Keratinocyte (primary cell): ENCODE measurements around the gene TRAM2. TPM values are rescaled to one million over a fixed set of nuclear protein-coding genes. Genes with fewer than 3 reads are reported as not detected.

Experiments
- DNase-seq: peaks from one replicate; pipeline ENCODE4 v3.0.0-alpha.2; 2011; ENCODE audit warnings: low read depth, missing footprints, low spot score
- FAIRE-seq: peaks from 2 replicates; lab custom pipeline; 2011; peaks lifted over from hg19 to GRCh38; lab: Jason Lieb, UNC
- H2AFZ ChIP-seq: 2 replicates; pipeline ENCODE4 v1.6.0; 2012; ENCODE audit warnings: low read length, control low read depth, inconsistent platforms; ENCODE audit not compliant: control insufficient read depth
- H3K27ac ChIP-seq: 2 replicates; pipeline ENCODE4 v1.5.1; 2011; ENCODE audit warnings: low read length; ENCODE audit not compliant: control insufficient read depth, insufficient read depth
- H3K27me3 ChIP-seq: 3 replicates; pipeline ENCODE4 v1.6.0; 2011; ENCODE audit warnings: low read length; ENCODE audit not compliant: control insufficient read depth, insufficient read depth; ENCODE audit errors: extremely low read depth
- H3K36me3 ChIP-seq, 2 experiments: 2 replicates in 1 of 2; 3 replicates in 1 of 2; pipeline ENCODE4 v1.5.1; 2011; ENCODE audit warnings: low read length in 2 of 2, mild to moderate bottlenecking in 1 of 2; ENCODE audit not compliant: control insufficient read depth in 2 of 2, insufficient read depth in 2 of 2; ENCODE audit errors: extremely low read depth in 1 of 2
- H3K4me1 ChIP-seq: 3 replicates; pipeline ENCODE4 v1.5.1; 2011; ENCODE audit warnings: low read length; ENCODE audit not compliant: control insufficient read depth, insufficient read depth; ENCODE audit errors: extremely low read depth
- H3K4me2 ChIP-seq: 3 replicates; pipeline ENCODE4 v1.6.0; 2011; ENCODE audit warnings: low read depth, low read length; ENCODE audit not compliant: control insufficient read depth, insufficient read depth; ENCODE audit errors: extremely low read depth
- H3K4me3 ChIP-seq, 3 experiments: fragments of 200-600 bp in 1 of 3; sonication (generic) in 1 of 3; 2 replicates in 2 of 3; 3 replicates in 1 of 3; pipeline ENCODE4 v1.5.1; 2011 to 2016; ENCODE audit warnings: low read length in 3 of 3, mild to moderate bottlenecking in 3 of 3, control low read depth in 2 of 3, inconsistent platforms in 1 of 3, low read depth in 1 of 3, mixed read lengths in 1 of 3, mixed run types in 1 of 3, moderate library complexity in 1 of 3; ENCODE audit not compliant: control insufficient read depth in 2 of 3, insufficient read depth in 2 of 3; ENCODE audit errors: extremely low read depth in 1 of 3
- H3K79me2 ChIP-seq: 2 replicates; pipeline ENCODE4 v1.6.0; 2012; ENCODE audit warnings: low read length; ENCODE audit not compliant: control insufficient read depth, insufficient read depth
- H3K9ac ChIP-seq: 3 replicates; pipeline ENCODE4 v1.6.0; 2011; ENCODE audit warnings: low read length; ENCODE audit not compliant: control insufficient read depth, insufficient read depth; ENCODE audit errors: extremely low read depth
- H3K9me1 ChIP-seq: 3 replicates; pipeline ENCODE4 v1.6.0; 2011; ENCODE audit warnings: low read length; ENCODE audit not compliant: control insufficient read depth, insufficient read depth; ENCODE audit errors: extremely low read depth
- H3K9me3 ChIP-seq: 2 replicates; pipeline ENCODE4 v1.5.1; 2012; ENCODE audit warnings: low read depth, low read length; ENCODE audit not compliant: control insufficient read depth
- H4K20me1 ChIP-seq: 3 replicates; pipeline ENCODE4 v1.6.0; 2011; ENCODE audit warnings: low read length; ENCODE audit not compliant: control insufficient read depth, insufficient read depth; ENCODE audit errors: extremely low read depth
- EZH2 ChIP-seq: IDR thresholded peaks from one replicate; pipeline ENCODE4 v1.6.1; 2012; ENCODE audit warnings: inconsistent platforms, mild to moderate bottlenecking, low read length, moderate library complexity
- dilution Hi-C: fragments of 300-500 bp; cut with MboI; formaldehyde crosslinking; loops from one replicate; pipeline ENCODE4 v1.7.0; 2020; ENCODE audit warnings: low sequenced_read_pairs; ENCODE audit not compliant: extremely low pct_ligation_motif_present
- polyA plus RNA-seq, 5 experiments: library from polyadenylated mRNA; depleted of rRNA in 3 of 5; stranded (reverse) in 3 of 5; stranded (forward) in 1 of 5; unstranded in 1 of 5; fragments of >200 nt; gene quantifications; 1 replicate in 1 of 5; 2 replicates in 3 of 5; 3 replicates in 1 of 5; pipeline versions ENCODE4 v1.2.1 to v1.2.3, GENCODE V29; 2011 to 2012; ENCODE audit warnings: missing spikeins in 2 of 5, low read depth in 1 of 5, low replicate concordance in 1 of 5
- TF ChIP-seq, protein P1 (sequence below), 3 experiments: IDR thresholded peaks in 1 of 3; conservative IDR thresholded peaks in 1 of 3; optimal IDR thresholded peaks in 1 of 3; 2 replicates in 2 of 3; 3 replicates in 1 of 3; pipeline versions ENCODE3 to v1.5.1; 2011; ENCODE audit warnings: low read length in 3 of 3, mild to moderate bottlenecking in 3 of 3, moderate library complexity in 2 of 3, control low read depth in 1 of 3, inconsistent platforms in 1 of 3; ENCODE audit not compliant: insufficient read depth in 2 of 3; ENCODE audit errors: extremely low read depth in 1 of 3

The TRAM2 gene
- polyA plus RNA-seq, 1 donor (not counting 4 experiments of a cell fraction or from before 2014, with no cell fraction given) = 9.2 TPM

GRCh38 chr6:52621631-52622030 lies 44.8 kb upstream of the TRAM2 start:
- H3K79me2 ChIP-seq = no peaks in the 10 kb centered on the region
- H3K4me3 ChIP-seq = no peak overlapping the region
- DNase-seq (no peak), FAIRE-seq (no peak)
- no peak overlapping the region for H3K9ac ChIP-seq
- no peaks in the 10 kb centered on the region for H3K36me3 ChIP-seq
- no peak overlapping the region for H3K4me2 ChIP-seq
- no peaks in the 10 kb centered on the region for H4K20me1 ChIP-seq
- no peak overlapping the region for H3K27ac ChIP-seq
- TF ChIP-seq EZH2 = no peak
- TF ChIP-seq, protein P1, sequence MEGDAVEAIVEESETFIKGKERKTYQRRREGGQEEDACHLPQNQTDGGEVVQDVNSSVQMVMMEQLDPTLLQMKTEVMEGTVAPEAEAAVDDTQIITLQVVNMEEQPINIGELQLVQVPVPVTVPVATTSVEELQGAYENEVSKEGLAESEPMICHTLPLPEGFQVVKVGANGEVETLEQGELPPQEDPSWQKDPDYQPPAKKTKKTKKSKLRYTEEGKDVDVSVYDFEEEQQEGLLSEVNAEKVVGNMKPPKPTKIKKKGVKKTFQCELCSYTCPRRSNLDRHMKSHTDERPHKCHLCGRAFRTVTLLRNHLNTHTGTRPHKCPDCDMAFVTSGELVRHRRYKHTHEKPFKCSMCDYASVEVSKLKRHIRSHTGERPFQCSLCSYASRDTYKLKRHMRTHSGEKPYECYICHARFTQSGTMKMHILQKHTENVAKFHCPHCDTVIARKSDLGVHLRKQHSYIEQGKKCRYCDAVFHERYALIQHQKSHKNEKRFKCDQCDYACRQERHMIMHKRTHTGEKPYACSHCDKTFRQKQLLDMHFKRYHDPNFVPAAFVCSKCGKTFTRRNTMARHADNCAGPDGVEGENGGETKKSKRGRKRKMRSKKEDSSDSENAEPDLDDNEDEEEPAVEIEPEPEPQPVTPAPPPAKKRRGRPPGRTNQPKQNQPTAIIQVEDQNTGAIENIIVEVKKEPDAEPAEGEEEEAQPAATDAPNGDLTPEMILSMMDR (optimal IDR thresholded peaks at IDR 0.05 in 1 of 3, IDR thresholded peaks at IDR 0.05 in 1 of 3, conservative IDR thresholded peaks at IDR 0.05 in 1 of 3; ENCODE audit: extremely low read depth in 1 of 3, insufficient read depth in 2 of 3, low read length in 3 of 3) = no peak
- no peaks in the 10 kb centered on the region for H3K27me3 ChIP-seq
- no peaks in the 10 kb centered on the region for H3K4me1 ChIP-seq
- H3K9me1 ChIP-seq = no peaks in the 10 kb centered on the region
- no peak overlapping the region for H2AFZ ChIP-seq
- dilution Hi-C loops = no loop called here
- no peaks in the 10 kb centered on the region for H3K9me3 ChIP-seq

DNA sequence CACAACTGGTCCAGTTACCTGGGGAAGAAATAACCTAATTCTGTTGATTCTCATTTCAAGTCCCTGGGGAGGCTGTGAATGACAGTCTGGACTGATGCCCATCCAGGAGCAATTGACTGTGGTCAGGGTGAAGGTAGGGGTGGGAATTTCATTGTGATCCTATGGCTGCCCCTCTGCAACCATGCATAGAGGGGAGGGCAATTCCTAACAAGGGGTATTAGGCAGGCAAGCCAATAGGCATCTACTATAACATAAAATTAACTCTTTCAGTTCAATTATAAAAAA lies 44.0 kb upstream of the TRAM2 start:
- DNase-seq = no peak
- dilution Hi-C loops = no loop called here
- no peaks in the 10 kb centered on the region for H3K4me1 ChIP-seq

More for the DNA sequence above, 44.0 kb upstream of the TRAM2 start:
- no peaks in the 10 kb centered on the region for H4K20me1 ChIP-seq
- H3K4me2 ChIP-seq = no peak overlapping the region
- H3K4me3 ChIP-seq = no peak overlapping the region
- H3K36me3 ChIP-seq = no peaks in the 10 kb centered on the region
- no peak overlapping the region for H3K9ac ChIP-seq
- TF ChIP-seq EZH2 = no peak
- TF ChIP-seq, protein P1 (optimal IDR thresholded peaks at IDR 0.05 in 1 of 3, IDR thresholded peaks at IDR 0.05 in 1 of 3, conservative IDR thresholded peaks at IDR 0.05 in 1 of 3; ENCODE audit: extremely low read depth in 1 of 3, insufficient read depth in 2 of 3, low read length in 3 of 3) = no peak
- no peak overlapping the region for H2AFZ ChIP-seq
- FAIRE-seq = no peak
- no peaks in the 10 kb centered on the region for H3K9me1 ChIP-seq
- H3K27me3 ChIP-seq = no peaks in the 10 kb centered on the region
- H3K79me2 ChIP-seq = no peaks in the 10 kb centered on the region
- H3K9me3 ChIP-seq = no peaks in the 10 kb centered on the region
- H3K27ac ChIP-seq = no peak overlapping the region
